ENCODE data around the gene PDP2.

The PDP2 gene

GRCh38 chr16:66840883-66841282 lies 39.4 kb upstream of the PDP2 start:
- Histone ChIP-seq H3K9me3 (ENCODE audit: insufficient read depth, low read depth, low read length) (peaks cover 7% of the 10 kb centered on the region), H3K79me2 (ENCODE audit: control insufficient read depth, insufficient read depth, low read length, poor library complexity) (no peaks in the 10 kb centered on the region), H2AFZ (ENCODE audit: insufficient read depth, low read length, poor library complexity) (no peak overlapping the region), H3K79me1 (ENCODE audit: low read length) (no peaks in the 10 kb centered on the region), H2BK12ac (ENCODE audit: low read length) (no peak overlapping the region), H4K8ac (ENCODE audit: low read depth, low read length) (no peak overlapping the region), H2BK5ac (ENCODE audit: low read depth, low read length, poor library complexity) (no peak overlapping the region), H3K4ac (ENCODE audit: low read depth, low read length) (no peak overlapping the region), H3K36me3 (ENCODE audit: control insufficient read depth in 1 of 2, insufficient read depth in 2 of 2, low read length in 2 of 2) (no peaks in the 10 kb centered on the region), H3K27ac (ENCODE audit: low read depth, low read length) (no peak overlapping the region), H3K14ac (ENCODE audit: low read length) (no peak overlapping the region), H4K12ac (ENCODE audit: low read depth, low read length) (no peak overlapping the region), H3K9ac (ENCODE audit: low read length) (no peak overlapping the region), H2BK120ac (ENCODE audit: insufficient read depth, low read length, poor library complexity) (no peak overlapping the region), H3K18ac (ENCODE audit: low read length) (no peak overlapping the region), H3K4me3 (ENCODE audit: low read depth, low read length) (no peak overlapping the region), H3K23ac (ENCODE audit: low read length) (no peak overlapping the region), H4K91ac (ENCODE audit: low read depth, low read length) (no peak overlapping the region), H3K27me3 (ENCODE audit: insufficient read depth, low read length) (peaks cover 34% of the 10 kb centered on the region), H2AK5ac (ENCODE audit: low read length) (no peak overlapping the region), H3K4me1 (ENCODE audit: control insufficient read depth in 1 of 2, insufficient read depth in 2 of 2, low read length in 2 of 2) (peaks cover 6 to 7% of the 10 kb centered on the region in 2 experiments), H3K4me2 (ENCODE audit: low read length) (no peak overlapping the region)
- no peak for DNase-seq
- WGBS (ENCODE audit: extremely low coverage, insufficient coverage, insufficient read length): no CpG with 5 or more reads among the region's 3 CpGs

GRCh38 chr16:66841366-66841765 lies 38.9 kb upstream of the PDP2 start:
- Histone ChIP-seq H4K12ac (ENCODE audit: low read depth, low read length) (no peak overlapping the region), H3K9ac (ENCODE audit: low read length) (no peak overlapping the region), H2AK5ac (ENCODE audit: low read length) (no peak overlapping the region), H2BK5ac (ENCODE audit: low read depth, low read length, poor library complexity) (no peak overlapping the region), H2BK12ac (ENCODE audit: low read length) (no peak overlapping the region), H4K8ac (ENCODE audit: low read depth, low read length) (no peak overlapping the region), H3K79me1 (ENCODE audit: low read length) (no peaks in the 10 kb centered on the region), H3K27me3 (ENCODE audit: insufficient read depth, low read length) (peaks cover 39% of the 10 kb centered on the region), H2BK120ac (ENCODE audit: insufficient read depth, low read length, poor library complexity) (no peak overlapping the region), H4K91ac (ENCODE audit: low read depth, low read length) (no peak overlapping the region), H3K14ac (ENCODE audit: low read length) (no peak overlapping the region), H3K27ac (ENCODE audit: low read depth, low read length) (no peak overlapping the region), H3K36me3 (ENCODE audit: control insufficient read depth in 1 of 2, insufficient read depth in 2 of 2, low read length in 2 of 2) (no peaks in the 10 kb centered on the region), H3K23ac (ENCODE audit: low read length) (no peak overlapping the region), H3K9me3 (ENCODE audit: insufficient read depth, low read depth, low read length) (peaks cover 7% of the 10 kb centered on the region), H2AFZ (ENCODE audit: insufficient read depth, low read length, poor library complexity) (no peak overlapping the region), H3K4ac (ENCODE audit: low read depth, low read length) (no peak overlapping the region), H3K4me1 (ENCODE audit: control insufficient read depth in 1 of 2, insufficient read depth in 2 of 2, low read length in 2 of 2) (peaks cover 6 to 7% of the 10 kb centered on the region in 2 experiments), H3K79me2 (ENCODE audit: control insufficient read depth, insufficient read depth, low read length, poor library complexity) (no peaks in the 10 kb centered on the region), H3K4me3 (ENCODE audit: low read depth, low read length) (no peak overlapping the region), H3K18ac (ENCODE audit: low read length) (no peak overlapping the region), H3K4me2 (ENCODE audit: low read length) (no peak overlapping the region)
- DNase-seq: no peak
- no CpG with 5 or more reads among the region's 4 CpGs for WGBS (ENCODE audit: extremely low coverage, insufficient coverage, insufficient read length)

GRCh38 chr16:66842765-66843164 lies 37.5 kb upstream of the PDP2 start:
- no peak overlapping the region for H3K4ac ChIP-seq (ENCODE audit: low read depth, low read length)
- H3K9me3 ChIP-seq (ENCODE audit: insufficient read depth, low read depth, low read length): peaks cover 7% of the 10 kb centered on the region
- no peaks in the 10 kb centered on the region for H3K79me2 ChIP-seq (ENCODE audit: control insufficient read depth, insufficient read depth, low read length, poor library complexity)
- no peak overlapping the region for H4K91ac ChIP-seq (ENCODE audit: low read depth, low read length)
- no peak overlapping the region for H3K4me2 ChIP-seq (ENCODE audit: low read length)
- no peak overlapping the region for H4K8ac ChIP-seq (ENCODE audit: low read depth, low read length)
- H3K79me1 ChIP-seq (ENCODE audit: low read length): no peaks in the 10 kb centered on the region
- DNase-seq: no peak
- no peak overlapping the region for H2BK120ac ChIP-seq (ENCODE audit: insufficient read depth, low read length, poor library complexity)
- no peak overlapping the region for H2BK12ac ChIP-seq (ENCODE audit: low read length)
- H3K36me3 ChIP-seq (ENCODE audit: control insufficient read depth in 1 of 2, insufficient read depth in 2 of 2, low read length in 2 of 2): no peaks in the 10 kb centered on the region
- H3K9ac ChIP-seq (ENCODE audit: low read length): no peak overlapping the region
- H2BK5ac ChIP-seq (ENCODE audit: low read depth, low read length, poor library complexity): no peak overlapping the region
- H3K14ac ChIP-seq (ENCODE audit: low read length): no peak overlapping the region
- no peak overlapping the region for H4K12ac ChIP-seq (ENCODE audit: low read depth, low read length)
- H2AK5ac ChIP-seq (ENCODE audit: low read length): no peak overlapping the region
- no peak overlapping the region for H3K18ac ChIP-seq (ENCODE audit: low read length)
- H3K23ac ChIP-seq (ENCODE audit: low read length): no peak overlapping the region
- H3K27me3 ChIP-seq (ENCODE audit: insufficient read depth, low read length): peaks cover 40% of the 10 kb centered on the region
- no CpG with 5 or more reads among the region's 7 CpGs for WGBS (ENCODE audit: extremely low coverage, insufficient coverage, insufficient read length)
- no peak overlapping the region for H3K27ac ChIP-seq (ENCODE audit: low read depth, low read length)
- no peak overlapping the region for H3K4me3 ChIP-seq (ENCODE audit: low read depth, low read length)
- no peak overlapping the region for H2AFZ ChIP-seq (ENCODE audit: insufficient read depth, low read length, poor library complexity)
- peaks cover 6 to 7% of the 10 kb centered on the region in 2 experiments for H3K4me1 ChIP-seq (ENCODE audit: control insufficient read depth in 1 of 2, insufficient read depth in 2 of 2, low read length in 2 of 2)

GRCh38 chr16:66843191-66843590 lies 37.1 kb upstream of the PDP2 start:
- Histone ChIP-seq H3K27ac (ENCODE audit: low read depth, low read length) (no peak overlapping the region), H3K9me3 (ENCODE audit: insufficient read depth, low read depth, low read length) (peaks cover 7% of the 10 kb centered on the region), H2BK120ac (ENCODE audit: insufficient read depth, low read length, poor library complexity) (no peak overlapping the region), H2BK12ac (ENCODE audit: low read length) (no peak overlapping the region), H2AFZ (ENCODE audit: insufficient read depth, low read length, poor library complexity) (no peak overlapping the region), H3K4me2 (ENCODE audit: low read length) (no peak overlapping the region), H2AK5ac (ENCODE audit: low read length) (no peak overlapping the region), H3K4ac (ENCODE audit: low read depth, low read length) (no peak overlapping the region), H4K8ac (ENCODE audit: low read depth, low read length) (no peak overlapping the region), H3K36me3 (ENCODE audit: control insufficient read depth in 1 of 2, insufficient read depth in 2 of 2, low read length in 2 of 2) (no peaks in the 10 kb centered on the region), H3K18ac (ENCODE audit: low read length) (no peak overlapping the region), H3K27me3 (ENCODE audit: insufficient read depth, low read length) (peaks cover 40% of the 10 kb centered on the region), H3K4me3 (ENCODE audit: low read depth, low read length) (no peak overlapping the region), H3K79me1 (ENCODE audit: low read length) (no peaks in the 10 kb centered on the region), H3K14ac (ENCODE audit: low read length) (no peak overlapping the region), H4K91ac (ENCODE audit: low read depth, low read length) (no peak overlapping the region), H3K9ac (ENCODE audit: low read length) (no peak overlapping the region), H4K12ac (ENCODE audit: low read depth, low read length) (no peak overlapping the region), H3K23ac (ENCODE audit: low read length) (no peak overlapping the region), H3K4me1 (ENCODE audit: control insufficient read depth in 1 of 2, insufficient read depth in 2 of 2, low read length in 2 of 2) (peaks cover 6 to 7% of the 10 kb centered on the region in 2 experiments), H3K79me2 (ENCODE audit: control insufficient read depth, insufficient read depth, low read length, poor library complexity) (no peaks in the 10 kb centered on the region), H2BK5ac (ENCODE audit: low read depth, low read length, poor library complexity) (no peak overlapping the region)
- DNase-seq: no peak
- WGBS (ENCODE audit: extremely low coverage, insufficient coverage, insufficient read length): no CpG with 5 or more reads among the region's 2 CpGs
